ENCODE data around the gene LRRC14B. TPM values are rescaled to one million over a fixed set of nuclear protein-coding genes. Genes with fewer than 3 reads are reported as not detected.

Gene LRRC14B
- total RNA-seq, 2 experiments from 2014 or later = 4.9 to 9.2 TPM

DNA sequence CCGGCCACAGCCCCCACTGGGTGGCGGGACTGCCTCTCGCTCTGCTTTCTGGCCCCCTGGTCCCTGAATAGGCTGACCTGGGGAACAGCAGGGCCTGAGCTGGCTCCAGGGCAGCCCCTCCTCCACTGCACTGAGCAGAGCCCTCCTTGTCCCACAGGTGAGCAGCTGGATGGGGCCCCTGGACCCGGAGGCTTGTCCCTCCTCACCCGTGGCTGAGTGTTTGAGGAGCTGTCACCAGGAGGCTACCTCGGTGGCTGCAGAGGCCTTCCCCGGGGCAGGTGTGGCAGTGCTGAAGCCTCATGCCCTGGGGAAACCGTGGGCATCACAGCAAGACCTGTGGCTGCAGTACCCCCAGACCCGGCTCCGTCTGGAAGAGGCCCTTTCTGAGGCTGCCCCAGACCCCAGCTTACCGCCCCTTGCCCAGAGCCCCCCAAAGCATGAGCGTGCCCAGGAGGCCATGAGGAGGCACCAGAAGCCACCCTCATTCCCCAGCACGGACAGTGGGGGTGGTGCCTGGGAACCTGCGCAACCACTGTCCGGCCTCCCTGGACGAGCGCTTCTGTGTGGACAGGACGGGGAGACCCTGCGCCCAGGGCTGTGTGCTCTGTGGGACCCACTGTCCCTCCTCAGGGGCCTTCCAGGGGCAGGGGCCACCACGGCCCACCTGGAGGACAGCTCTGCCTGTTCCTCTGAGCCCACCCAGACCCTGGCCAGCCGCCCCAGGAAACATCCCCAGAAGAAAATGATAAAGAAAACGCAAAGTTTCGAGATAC, 28.5 kb upstream of the LRRC14B start:
- CTCF ChIA-PET (ENCODE audit: unreplicated experiment) = no interaction called here
- Histone ChIP-seq H3K36me3 (ENCODE audit: insufficient read depth, low read length) (no peaks in the 10 kb centered on the region), H3K79me2 (ENCODE audit: insufficient read depth, low read depth, low read length) (no peaks in the 10 kb centered on the region), H3K4me3 (ENCODE audit: low read depth, low read length, poor library complexity, severe bottlenecking) (no peak overlapping the region), H3K9me2 (ENCODE audit: insufficient read depth, low read length) (no peaks in the 10 kb centered on the region), H4K20me1 (ENCODE audit: insufficient read depth, low read length) (no peaks in the 10 kb centered on the region), H3K4me2 (ENCODE audit: low read length) (no peak overlapping the region), H3K4me1 (ENCODE audit: insufficient read depth, low read length, poor library complexity, severe bottlenecking) (no peaks in the 10 kb centered on the region), H3K9me3 (ENCODE audit: low read length) (no peaks in the 10 kb centered on the region), H2AFZ (ENCODE audit: low read length) (no peak overlapping the region), H3K27ac (ENCODE audit: low read depth, low read length, poor library complexity, severe bottlenecking) (no peak overlapping the region)
- BruUV-seq (replicated peaks) = no TSS peak
- TF ChIP-seq, protein P1, sequence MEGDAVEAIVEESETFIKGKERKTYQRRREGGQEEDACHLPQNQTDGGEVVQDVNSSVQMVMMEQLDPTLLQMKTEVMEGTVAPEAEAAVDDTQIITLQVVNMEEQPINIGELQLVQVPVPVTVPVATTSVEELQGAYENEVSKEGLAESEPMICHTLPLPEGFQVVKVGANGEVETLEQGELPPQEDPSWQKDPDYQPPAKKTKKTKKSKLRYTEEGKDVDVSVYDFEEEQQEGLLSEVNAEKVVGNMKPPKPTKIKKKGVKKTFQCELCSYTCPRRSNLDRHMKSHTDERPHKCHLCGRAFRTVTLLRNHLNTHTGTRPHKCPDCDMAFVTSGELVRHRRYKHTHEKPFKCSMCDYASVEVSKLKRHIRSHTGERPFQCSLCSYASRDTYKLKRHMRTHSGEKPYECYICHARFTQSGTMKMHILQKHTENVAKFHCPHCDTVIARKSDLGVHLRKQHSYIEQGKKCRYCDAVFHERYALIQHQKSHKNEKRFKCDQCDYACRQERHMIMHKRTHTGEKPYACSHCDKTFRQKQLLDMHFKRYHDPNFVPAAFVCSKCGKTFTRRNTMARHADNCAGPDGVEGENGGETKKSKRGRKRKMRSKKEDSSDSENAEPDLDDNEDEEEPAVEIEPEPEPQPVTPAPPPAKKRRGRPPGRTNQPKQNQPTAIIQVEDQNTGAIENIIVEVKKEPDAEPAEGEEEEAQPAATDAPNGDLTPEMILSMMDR (conservative IDR thresholded peaks at IDR 0.05; ENCODE audit: low read length) = no peak
- no peak for TF ChIP-seq EZH2phosphoT487 (IDR thresholded peaks at IDR 0.05; ENCODE audit: borderline replicate concordance, low read depth, low read length)
- intact Hi-C loops (cut with micrococcal nuclease; ENCODE audit: unreplicated experiment) = no loop called here
- POLR2A ChIA-PET = no interaction called here
- no peak for DNase-seq (ENCODE audit: low spot score)

DNA sequence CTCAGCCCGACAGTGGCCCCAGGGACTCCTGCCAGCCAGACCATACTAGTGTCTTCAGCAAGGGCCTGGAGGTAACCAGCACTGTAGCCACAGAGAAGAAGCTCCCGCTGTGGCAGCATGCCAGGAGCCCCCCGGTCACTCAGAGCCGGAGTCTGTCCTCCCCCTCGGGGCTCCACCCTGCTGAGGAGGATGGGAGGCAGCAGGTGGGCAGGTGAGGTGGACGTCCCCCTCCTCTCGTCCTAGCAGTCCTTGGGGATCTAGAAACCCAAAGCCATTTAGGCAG, 28.0 kb upstream of the LRRC14B start:
- no peaks in the 10 kb centered on the region for H3K9me2 ChIP-seq (ENCODE audit: insufficient read depth, low read length)
- H3K27ac ChIP-seq (ENCODE audit: low read depth, low read length, poor library complexity, severe bottlenecking) = no peak overlapping the region
- H3K4me3 ChIP-seq (ENCODE audit: low read depth, low read length, poor library complexity, severe bottlenecking) = no peak overlapping the region
- H3K36me3 ChIP-seq (ENCODE audit: insufficient read depth, low read length) = no peaks in the 10 kb centered on the region
- DNase-seq (ENCODE audit: low spot score) = no peak
- TF ChIP-seq EZH2phosphoT487 (IDR thresholded peaks at IDR 0.05; ENCODE audit: borderline replicate concordance, low read depth, low read length) = no peak
- TF ChIP-seq, protein P1 (conservative IDR thresholded peaks at IDR 0.05; ENCODE audit: low read length) = no peak
- no peak overlapping the region for H2AFZ ChIP-seq (ENCODE audit: low read length)
- H3K4me2 ChIP-seq (ENCODE audit: low read length) = no peak overlapping the region
- H3K4me1 ChIP-seq (ENCODE audit: insufficient read depth, low read length, poor library complexity, severe bottlenecking) = no peaks in the 10 kb centered on the region
- BruUV-seq (replicated peaks) = no TSS peak
- POLR2A ChIA-PET = no interaction called here
- CTCF ChIA-PET (ENCODE audit: unreplicated experiment) = no interaction called here
- intact Hi-C loops (cut with micrococcal nuclease; ENCODE audit: unreplicated experiment) = no loop called here
- H3K79me2 ChIP-seq (ENCODE audit: insufficient read depth, low read depth, low read length) = no peaks in the 10 kb centered on the region
- no peaks in the 10 kb centered on the region for H4K20me1 ChIP-seq (ENCODE audit: insufficient read depth, low read length)
- H3K9me3 ChIP-seq (ENCODE audit: low read length) = no peaks in the 10 kb centered on the region

DNA sequence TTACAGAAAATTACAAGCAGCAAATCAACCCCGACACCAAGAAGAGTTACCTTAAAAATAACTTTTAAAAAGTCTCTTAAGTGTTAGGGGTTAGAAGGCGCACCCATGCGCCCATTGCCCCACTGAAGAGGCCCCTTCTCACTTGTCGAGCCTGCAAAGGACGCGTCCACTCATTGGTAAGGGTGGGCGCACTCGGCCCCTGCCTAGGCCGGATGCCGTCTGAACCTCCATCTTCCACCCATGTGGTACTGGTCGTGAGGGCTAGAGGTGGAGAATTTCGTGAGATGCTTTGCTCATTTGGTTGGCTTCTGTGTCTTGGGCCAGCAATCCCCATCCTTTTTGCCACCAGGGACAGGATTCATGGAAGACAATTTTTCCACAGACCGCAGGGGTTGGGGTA, 27.5 kb upstream of the LRRC14B start:
- no TSS peak for BruUV-seq (replicated peaks)
- DNase-seq (ENCODE audit: low spot score) = no peak
- Histone ChIP-seq H3K27ac (ENCODE audit: low read depth, low read length, poor library complexity, severe bottlenecking) (no peak overlapping the region), H3K4me1 (ENCODE audit: insufficient read depth, low read length, poor library complexity, severe bottlenecking) (no peaks in the 10 kb centered on the region), H3K4me3 (ENCODE audit: low read depth, low read length, poor library complexity, severe bottlenecking) (no peak overlapping the region), H4K20me1 (ENCODE audit: insufficient read depth, low read length) (no peaks in the 10 kb centered on the region), H3K9me2 (ENCODE audit: insufficient read depth, low read length) (no peaks in the 10 kb centered on the region), H3K9me3 (ENCODE audit: low read length) (no peaks in the 10 kb centered on the region), H3K4me2 (ENCODE audit: low read length) (no peak overlapping the region), H3K36me3 (ENCODE audit: insufficient read depth, low read length) (no peaks in the 10 kb centered on the region), H2AFZ (ENCODE audit: low read length) (no peak overlapping the region), H3K79me2 (ENCODE audit: insufficient read depth, low read depth, low read length) (no peaks in the 10 kb centered on the region)
- no peak for TF ChIP-seq EZH2phosphoT487 (IDR thresholded peaks at IDR 0.05; ENCODE audit: borderline replicate concordance, low read depth, low read length)
- TF ChIP-seq, protein P1 (conservative IDR thresholded peaks at IDR 0.05; ENCODE audit: low read length) = no peak
- intact Hi-C loops (cut with micrococcal nuclease; ENCODE audit: unreplicated experiment) = no loop called here
- CTCF ChIA-PET (ENCODE audit: unreplicated experiment) = no interaction called here
- POLR2A ChIA-PET = no interaction called here

Measured in OCI-LY7 (cell line).